Putamen (tissue), 1 donor: Measurements from ENCODE around the gene CCDC60.
"Not testable (repeated sequence)": the region's sequence is repeated elsewhere in the genome, so short reads cannot be mapped to it uniquely, and the experiment has no call there.

ENCODE experiments used
- DNase-seq: peaks from one replicate; pipeline ENCODE4 v3.0.0-alpha.2; 2016; ENCODE audit warnings: low spot score

CCDC60 gene

DNA sequence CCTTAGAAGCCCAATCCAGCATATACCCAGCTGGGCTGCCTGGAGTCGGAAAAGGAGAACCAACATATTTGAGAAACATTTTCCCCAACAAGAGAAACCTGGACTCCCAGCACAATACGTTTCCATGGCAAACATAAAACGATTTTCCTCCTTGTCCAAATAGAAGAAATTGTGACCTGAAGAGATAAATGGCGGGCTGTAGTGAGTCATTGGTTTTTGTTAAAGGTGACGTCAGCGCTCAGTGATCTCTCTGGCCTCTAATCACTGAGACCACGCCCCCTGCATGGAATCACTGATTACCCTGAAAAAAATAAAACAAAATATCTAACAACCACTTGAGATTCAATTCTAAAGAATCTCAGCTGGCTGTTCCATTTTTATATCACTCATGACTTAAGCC lies 6.0 kb downstream of the CCDC60 start:
- DNase-seq, result no peak

DNA sequence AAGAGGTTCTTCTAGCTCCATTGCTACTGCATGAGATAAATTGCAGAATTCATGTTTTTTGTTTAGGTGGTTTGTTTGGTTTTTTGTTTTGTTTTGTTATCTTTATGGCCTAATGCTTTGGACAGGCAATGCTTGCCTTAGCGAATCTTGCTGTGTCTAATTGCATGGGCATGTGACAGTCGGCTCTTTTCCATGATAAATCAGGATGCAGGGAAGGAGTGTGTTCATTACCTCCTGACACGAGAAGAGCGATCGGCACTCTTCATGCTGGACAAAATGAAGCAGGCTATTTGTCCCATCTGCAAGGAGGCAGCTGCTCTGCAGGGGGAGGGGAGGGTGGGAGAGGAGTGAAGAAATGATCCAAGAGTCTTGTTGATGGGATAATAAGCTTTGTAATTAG lies 6.5 kb downstream of the CCDC60 start:
- no peak for DNase-seq

DNA sequence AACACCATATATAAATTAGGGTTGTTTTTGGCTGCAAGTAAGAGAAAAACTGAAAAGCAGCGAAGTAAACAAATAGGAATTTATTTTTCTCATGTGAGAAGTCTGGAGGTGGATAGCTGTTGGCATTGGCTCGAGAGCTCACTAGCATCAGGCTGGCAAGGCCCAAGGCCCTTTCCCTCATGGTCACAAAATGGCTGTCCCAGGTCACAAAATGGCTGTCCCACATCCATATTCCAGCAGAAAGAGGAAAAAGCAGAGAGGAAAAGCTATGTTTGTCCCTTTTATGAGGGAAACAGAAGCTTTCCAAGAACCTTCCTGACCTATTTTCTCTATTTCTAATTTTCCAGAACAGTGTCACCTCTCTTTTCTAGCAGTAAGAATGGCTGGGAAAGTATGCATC lies 7.5 kb downstream of the CCDC60 start:
- no peak for DNase-seq

DNA sequence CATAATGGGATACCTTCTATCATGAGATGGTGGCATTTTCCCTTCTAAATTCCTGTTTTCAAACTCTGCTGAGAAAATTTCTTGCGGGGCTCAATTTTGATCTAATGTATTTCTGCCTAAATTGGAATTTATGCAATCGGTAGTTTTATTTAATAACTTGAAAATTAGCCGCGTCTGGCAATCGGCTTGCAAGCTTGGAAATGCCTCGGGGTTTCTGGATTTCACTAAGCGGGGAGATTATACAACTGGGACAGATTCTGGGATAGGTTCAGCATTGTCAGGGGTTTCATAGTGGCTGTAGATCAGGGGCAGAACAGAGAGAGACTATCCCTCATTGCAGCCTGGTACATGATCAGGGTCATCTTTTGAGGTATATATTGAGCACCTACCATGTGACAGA lies 8.6 kb downstream of the CCDC60 start:
- DNase-seq, result no peak

DNA sequence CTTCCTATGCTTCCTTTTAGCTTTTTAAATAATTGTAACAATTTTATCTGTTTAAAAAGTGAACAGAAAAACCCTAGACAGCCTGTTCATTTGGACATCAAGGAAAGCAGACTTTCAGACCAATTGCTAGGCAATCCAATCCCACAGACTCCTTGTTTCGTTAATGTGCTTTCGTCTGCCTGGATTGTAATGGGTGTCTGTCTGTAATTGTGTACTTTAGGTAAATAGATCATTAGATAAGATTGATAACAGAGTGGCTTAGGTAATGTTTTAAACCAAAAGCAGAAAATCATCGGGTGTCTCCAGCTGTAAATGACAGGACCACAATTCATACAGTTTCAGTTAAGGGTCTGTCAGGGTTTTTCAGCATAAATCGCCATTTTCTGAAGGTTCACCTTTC lies 19.6 kb downstream of the CCDC60 start:
- no peak for DNase-seq

DNA sequence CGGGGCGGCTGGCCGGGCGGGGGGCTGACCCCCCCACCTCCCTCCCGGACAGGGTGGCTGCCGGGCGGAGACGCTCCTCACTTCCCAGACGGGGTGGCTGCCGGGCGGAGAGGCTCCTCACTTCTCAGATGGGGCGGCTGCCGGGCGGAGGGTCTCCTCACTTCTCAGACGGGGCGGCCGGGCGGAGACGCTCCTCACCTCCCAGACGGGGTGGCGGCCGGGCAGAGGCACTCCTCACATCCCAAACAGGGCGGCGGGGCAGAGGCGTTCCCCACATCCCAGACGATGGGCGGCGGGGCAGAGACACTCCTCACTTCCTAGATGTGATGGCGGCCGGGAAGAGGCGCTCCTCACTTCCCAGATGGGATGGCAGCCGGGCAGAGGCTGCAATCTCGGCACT lies 25.8 kb downstream of the CCDC60 start:
- DNase-seq, result not testable (repeated sequence)

DNA sequence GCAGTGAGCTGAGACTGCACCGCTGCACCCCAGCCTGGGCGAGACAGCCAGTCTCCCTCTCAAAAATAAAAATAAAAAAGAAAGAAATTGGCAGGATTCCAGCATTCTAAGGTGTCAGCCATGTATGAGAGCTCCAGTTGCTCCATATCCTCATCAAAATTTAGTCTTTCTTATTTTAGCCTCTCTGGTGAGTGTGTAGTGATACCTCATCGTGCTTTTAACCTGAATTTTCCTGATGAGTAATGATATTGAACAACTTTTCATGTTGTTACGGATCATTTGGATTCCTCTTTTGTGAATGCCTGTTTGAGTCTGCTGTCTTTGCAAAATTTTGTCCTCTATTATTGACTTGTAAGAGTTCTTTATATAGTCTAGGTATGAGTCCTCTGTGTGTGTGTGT lies 28.5 kb downstream of the CCDC60 start:
- DNase-seq, result no peak

DNA sequence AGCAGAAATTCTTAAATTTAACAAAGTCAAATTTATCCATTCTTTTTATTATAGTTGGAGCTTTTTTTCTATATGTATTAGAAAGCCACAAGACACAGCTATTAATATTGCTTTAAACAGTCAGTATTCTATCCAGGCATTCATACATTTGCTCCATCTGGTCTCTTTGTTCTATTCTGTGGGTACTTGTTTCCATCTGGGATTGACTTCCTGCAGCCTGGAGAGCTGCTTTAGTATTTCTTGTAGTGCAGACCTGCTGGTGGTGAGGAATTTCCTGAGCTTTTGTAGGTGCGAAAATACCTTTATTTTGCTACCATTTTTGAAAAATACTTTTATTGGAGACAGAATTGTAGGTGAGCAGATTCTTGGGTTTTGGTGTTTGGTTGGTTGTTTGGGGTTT lies 29.0 kb downstream of the CCDC60 start:
- no peak for DNase-seq

DNA sequence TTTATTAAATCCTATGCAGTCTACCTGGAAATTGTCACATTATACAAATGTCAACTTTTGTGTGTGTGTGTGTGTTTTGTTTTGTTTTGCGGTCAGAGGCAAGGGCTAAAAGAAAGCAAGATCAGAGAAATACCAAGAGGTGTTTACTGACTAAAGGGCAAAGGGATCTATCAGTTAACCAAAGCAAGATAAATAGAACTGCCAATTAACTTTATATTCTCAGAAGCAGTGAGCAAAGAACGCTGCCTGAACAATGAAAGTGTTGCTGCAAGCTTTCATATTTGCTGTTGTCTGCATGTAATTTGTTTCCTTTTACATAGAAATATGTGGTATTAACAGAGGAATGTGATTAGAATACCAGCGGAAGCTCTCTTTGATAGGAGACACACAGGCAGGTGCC lies 30.9 kb downstream of the CCDC60 start:
- DNase-seq, result no peak

DNA sequence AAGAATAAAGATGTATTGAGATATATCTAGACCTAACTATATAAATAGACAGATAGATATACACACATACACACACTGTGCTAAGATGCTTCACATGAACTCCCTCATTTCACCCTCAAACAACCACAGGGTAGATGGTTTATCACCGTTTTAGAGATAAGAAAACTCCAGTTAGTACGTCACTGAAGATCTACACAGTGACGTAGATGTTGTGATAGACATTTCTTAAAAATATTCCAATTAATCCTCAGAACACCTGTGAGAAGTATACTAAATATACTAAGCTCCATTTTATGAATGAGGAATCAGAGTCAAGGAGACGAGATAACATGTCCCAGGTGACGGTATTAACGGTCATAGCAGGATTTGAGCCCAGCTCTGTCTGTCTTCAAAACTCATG lies 31.5 kb downstream of the CCDC60 start:
- DNase-seq, result no peak

DNA sequence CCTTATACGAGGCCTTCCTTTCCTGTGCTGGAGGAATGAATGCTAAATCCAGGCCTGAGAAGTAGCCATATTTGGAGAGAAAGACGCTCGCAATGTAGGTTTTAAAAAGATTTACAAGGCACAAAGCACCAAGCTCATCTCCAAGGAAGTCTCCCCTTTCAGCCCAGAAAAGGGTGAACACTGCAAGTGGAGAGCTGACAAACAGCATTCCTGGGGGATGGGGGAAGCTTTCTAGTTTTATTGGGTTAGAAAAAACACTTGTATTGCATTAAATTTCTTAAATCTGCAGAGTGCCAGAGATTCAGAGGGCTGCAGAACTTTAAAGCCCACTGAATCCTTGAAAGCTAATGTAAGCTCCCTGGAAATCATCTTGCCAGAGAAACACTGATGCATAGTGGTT lies 34.6 kb downstream of the CCDC60 start:
- DNase-seq, result no peak

DNA sequence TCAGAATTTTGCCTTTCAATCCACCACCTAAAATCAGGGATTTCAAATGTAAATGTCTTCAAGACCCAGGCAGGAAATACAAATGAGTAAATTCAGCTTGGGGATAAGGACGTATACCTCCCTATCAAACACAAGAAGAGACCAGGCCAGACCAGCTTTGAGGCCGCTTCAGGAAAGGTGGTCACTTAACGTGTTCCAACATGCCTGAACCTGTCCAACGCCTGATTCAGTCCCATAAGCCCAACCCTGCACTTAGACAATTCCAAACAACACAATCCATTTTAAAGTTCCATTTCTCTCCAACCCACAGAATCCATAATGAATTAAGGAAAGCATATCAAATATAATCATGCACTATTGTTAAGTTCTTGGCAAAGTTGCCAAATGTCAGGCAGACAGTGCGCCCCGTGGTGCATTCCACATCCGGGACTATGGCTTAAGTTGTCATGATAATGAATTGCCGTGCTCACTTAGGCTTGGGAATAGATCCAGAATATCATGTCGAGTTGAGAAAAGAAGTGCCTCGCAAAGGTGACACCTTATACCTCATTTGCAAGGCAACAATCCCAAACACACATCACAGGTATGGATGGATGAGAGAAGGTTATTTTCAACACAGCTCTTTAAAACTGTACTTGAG lies 35.5 kb downstream of the CCDC60 start:
- DNase-seq, result no peak

DNA sequence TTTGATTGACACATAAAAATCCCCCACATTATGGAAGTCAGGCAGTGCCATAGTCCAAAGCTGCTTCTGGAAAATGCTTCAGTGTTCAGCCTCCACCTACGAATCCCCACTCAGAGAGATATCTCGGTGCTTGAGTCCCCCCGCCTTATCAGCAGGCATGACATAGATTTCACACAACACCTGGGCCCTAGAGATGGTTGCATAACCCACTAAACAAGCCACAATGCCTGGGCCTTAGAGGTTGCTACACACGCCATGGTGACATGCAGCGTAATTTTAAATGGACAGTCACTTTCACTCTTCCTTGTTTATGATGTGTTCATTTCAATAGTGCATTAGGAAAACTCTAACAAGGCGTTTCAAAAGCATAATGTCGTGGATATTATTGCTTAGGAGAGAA lies 38.0 kb downstream of the CCDC60 start:
- no peak for DNase-seq

DNA sequence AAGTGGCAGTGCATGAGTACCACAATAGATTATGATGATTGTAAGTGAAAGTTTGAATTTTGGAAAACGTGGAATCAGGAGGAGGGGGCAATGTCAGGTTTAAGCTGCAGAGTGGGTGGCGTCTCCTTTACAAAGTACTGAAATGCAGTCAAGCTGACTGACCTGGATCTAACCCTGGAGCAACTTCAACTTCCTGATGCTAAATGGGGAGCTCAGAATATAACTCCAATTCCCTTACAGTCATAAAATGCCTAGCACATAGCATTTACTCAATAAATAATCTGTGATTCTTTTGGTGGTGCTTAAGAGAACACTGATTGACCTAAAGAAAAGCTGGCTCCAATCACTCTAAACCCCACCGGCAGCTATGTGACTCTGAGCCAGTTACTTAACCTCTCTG lies 38.5 kb downstream of the CCDC60 start:
- DNase-seq, result no peak

DNA sequence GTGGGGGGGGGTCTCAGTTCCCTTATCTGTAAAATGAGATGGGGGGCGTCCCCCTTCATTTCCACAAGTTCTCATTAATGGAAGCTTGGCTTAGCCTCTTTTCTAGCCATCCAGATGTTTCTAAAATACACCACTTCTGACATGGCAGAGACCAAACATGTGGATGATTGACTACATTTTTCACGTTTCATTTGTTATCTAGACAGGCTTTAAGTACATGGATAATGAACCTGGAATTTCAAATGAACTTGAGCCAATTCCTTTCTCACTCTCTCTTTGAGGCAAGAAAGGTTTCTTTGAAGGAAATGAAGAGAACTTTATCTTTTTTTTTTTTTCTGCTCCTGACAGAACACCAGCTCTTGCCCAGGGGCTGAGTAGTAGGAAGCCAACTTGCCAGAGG lies 39.1 kb downstream of the CCDC60 start:
- no peak for DNase-seq

DNA sequence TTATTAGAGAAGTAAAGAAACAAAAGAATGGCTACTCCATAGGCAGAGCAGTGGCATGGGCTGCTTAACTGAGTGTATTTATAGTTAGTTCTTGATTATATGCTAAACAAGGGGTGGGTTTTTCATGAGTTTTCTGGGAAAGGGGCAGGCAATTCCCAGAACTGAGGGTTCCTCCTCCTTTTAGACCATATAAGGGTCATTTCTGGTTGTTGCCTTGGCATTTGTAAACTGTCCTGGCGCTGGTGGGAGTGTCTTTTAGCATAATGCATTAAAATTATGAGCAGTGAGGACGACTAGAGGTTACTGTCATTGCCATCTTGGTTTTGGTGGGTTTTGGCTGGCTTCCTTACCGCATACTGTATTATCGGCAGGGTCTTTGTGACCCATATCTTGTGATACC lies 40.1 kb downstream of the CCDC60 start:
- DNase-seq, result no peak

DNA sequence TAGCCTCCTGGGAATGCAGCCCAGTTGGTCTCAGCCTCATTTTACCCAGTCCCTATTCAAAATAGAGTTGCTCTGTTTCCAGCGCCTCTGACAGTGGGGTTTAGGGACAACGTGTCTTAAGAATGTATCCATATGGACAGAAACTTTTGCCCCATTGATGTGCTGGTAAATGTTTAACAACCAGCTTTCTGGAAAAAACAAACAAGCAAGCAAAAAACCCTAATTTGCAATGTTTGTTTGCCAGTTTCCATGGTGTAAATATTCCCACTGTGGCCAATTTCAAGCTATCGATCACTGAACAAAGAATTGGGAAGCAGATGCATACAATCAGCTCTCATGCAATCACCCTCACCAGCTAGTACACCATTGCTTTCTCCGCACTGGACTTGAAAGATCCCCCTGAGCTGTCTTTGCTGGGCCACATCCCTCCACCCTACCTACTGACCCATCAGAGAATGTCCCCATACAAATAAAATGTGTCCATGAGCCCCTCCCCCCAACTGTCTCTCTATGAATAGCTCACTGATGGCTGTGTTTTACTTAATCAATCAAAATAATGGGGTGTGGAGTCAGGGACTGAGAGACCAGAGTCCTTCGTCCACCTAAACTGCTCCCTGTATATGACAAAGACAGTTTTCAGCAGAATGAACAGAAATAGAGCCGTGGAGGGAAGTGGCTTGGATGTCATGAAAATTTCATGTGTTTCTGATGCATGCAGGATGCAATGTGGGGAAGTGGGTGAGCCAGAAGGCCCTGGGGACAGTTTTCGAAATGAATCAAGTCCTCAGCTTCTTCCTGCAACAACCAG lies 40.8 kb downstream of the CCDC60 start:
- DNase-seq, result peak; percentile 46

DNA sequence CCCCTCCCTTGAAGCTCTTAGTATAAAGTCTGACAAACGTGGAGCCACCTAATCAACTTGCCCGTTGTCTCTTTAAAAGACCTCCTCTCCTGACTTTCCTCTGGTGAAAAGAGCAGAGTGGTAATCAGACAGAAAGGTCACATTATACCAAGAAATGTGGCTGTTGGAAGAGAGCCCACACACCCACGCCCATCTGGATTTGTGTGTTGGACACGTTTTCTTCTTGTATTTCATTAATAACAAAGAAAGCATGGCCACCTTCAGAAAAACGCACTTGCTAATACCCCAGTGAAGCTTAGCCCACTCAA lies 41.3 kb downstream of the CCDC60 start:
- DNase-seq, result no peak

DNA sequence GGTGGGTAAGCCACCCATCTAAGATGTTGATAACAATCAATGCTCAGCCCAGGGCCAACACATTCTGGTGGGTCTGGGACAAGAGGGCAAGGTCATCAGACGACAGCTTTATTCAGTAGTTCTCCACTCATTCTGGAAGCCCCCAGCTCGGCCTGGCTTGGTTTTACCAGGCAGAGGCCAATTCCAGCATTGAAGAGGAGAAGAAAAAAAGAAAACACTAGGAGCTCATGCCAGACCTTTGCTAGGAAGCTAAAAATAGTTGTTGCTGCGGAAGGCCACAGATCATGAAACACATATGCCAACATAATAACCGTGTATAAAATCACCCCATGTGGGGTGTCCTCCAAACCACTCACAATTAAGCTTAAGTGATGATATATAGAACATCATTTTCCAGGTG lies 44.4 kb downstream of the CCDC60 start:
- no peak for DNase-seq

DNA sequence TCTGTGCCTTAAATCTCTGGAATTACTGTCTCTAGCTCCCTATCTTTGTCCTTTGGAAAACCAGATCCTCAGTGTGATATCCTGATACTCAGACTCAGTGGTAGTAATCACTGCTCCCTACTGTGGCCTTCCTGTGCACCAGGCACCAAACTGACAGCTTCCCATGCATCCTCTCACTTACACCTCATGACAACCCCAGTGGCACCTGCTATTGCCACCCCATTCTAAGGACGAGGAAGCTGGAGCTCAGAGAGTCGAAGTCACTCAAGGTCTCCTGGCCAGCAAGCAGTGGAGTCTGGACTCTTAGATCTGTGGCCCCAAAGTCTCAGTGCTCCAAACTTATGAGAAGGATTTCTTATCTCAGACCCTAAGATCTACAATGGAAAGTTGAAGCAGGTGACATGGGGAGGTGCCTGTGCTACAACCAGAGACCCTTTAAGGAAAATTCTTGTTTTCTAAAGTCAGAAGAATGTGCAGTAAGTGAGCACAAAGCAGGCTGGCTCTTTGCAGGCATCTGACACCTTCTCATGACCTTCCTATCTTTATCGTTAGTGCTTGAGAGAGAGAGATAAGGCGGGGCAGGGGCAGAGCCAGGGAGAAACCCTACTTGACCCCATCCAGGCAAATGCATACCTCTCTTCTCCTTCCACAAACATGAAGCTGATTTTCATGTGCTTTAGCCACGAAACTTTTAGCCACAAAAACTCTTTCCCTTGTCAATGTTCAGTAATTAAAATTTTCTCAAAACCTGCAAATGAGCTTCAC lies 47.1 kb downstream of the CCDC60 start:
- no peak for DNase-seq

DNA sequence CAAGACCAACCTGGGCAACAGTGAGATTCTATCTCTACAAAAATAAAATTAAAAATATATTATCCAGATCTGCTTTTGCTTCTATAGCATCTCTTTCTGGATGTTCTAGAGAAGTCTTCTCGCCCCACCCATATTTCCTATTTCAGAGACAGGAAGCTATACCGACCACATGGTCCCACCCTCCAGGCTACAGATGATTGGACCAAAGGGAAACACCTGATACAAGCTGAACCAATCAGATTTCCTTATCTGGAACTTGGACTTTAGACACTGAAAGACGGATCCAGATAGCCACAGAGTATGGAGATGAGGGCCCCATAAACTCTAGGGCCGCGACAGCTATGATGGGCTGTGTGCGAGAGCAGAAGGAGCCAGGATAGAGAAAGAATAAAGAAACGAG lies 48.7 kb downstream of the CCDC60 start:
- no peak for DNase-seq

DNA sequence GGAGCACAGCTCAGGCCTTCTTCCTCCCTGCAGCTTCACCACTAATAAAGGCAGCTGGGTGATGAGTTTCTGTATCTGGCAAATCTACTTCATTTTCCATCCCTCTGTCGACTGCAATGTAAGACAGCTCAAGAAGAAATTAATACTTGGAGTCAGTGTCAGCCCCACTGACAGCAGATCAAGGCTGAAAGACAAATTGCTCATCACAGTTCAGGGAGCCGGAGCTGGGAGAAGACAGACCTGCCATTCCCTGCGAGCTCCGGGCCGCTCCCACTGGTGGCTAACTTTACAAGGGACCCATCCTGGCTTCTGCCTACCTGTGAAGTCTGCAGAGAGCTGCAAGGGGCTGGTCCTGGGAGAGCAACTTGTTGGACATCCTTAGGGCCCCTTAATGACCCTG lies 49.8 kb downstream of the CCDC60 start:
- no peak for DNase-seq

DNA sequence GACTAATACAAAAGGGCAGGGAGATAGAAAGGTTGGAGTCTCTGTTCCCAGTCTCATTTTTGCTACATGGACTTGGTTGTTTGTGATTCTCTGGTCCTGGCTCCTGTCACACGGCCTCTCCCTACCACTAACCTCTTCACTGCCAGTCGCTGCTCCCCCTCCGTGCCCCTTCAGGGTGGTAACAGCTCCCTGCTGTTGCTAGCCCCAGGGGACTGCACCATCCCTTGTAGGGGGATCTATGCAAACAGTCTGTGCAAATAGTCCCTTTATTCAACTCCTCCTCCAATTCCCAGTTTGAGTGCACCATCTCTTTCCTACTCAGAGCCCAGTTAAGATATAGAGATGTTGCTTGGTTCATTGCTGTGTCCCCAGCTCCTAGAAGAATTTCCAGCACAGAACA lies 51.1 kb downstream of the CCDC60 start:
- no peak for DNase-seq
